SU-DHL-6 (cell line): Measurements from ENCODE around the gene ANKRD27.

Experiments used
- H2AFZ ChIP-seq: fragments of 200-600 bp; sonication (generic); 2 replicates; pipeline ENCODE4 v1.6.1; 2014; ENCODE audit warnings: low read depth, mild to moderate bottlenecking, moderate library complexity, mixed read lengths, antibody characterized with exemption, low read length; ENCODE audit not compliant: severe bottlenecking
- H3F3A ChIP-seq: fragments of 200-600 bp; shearing (Covaris generic); 2 replicates; pipeline ENCODE4 v1.6.0; 2016; ENCODE audit warnings: antibody characterized with exemption, mild to moderate bottlenecking; ENCODE audit not compliant: insufficient read depth
- H3K27ac ChIP-seq: fragments of 200-600 bp; sonication (generic); 2 replicates; pipeline ENCODE4 v1.5.1; 2016; ENCODE audit warnings: low read depth, mild to moderate bottlenecking, low read length, moderate library complexity, mixed read lengths
- H3K27me3 ChIP-seq: fragments of 200-600 bp; sonication (generic), shearing (Covaris generic); 2 replicates; pipeline ENCODE4 v1.6.0; 2014; ENCODE audit warnings: mild to moderate bottlenecking, low read length
- H3K36me3 ChIP-seq: fragments of 200-600 bp; sonication (generic); 2 replicates; pipeline ENCODE4 v1.6.1; 2014; ENCODE audit warnings: mild to moderate bottlenecking, low read length, mixed read lengths
- H3K4me2 ChIP-seq: fragments of 300-600, 200-600 bp; shearing (Covaris generic), sonication (generic); 2 replicates; pipeline ENCODE4 v1.6.0; 2014; ENCODE audit warnings: low read length, low read depth, mild to moderate bottlenecking; ENCODE audit not compliant: poor library complexity, severe bottlenecking
- H3K4me3 ChIP-seq: fragments of 200-600 bp; sonication (generic); 2 replicates; pipeline ENCODE4 v1.5.1; 2014; ENCODE audit warnings: antibody characterized with exemption, low read length, mild to moderate bottlenecking, mixed read lengths; ENCODE audit not compliant: insufficient read depth, poor library complexity, severe bottlenecking
- H3K79me2 ChIP-seq: fragments of 200-600 bp; sonication (generic); 2 replicates; pipeline ENCODE4 v1.6.1; 2014; ENCODE audit warnings: mild to moderate bottlenecking, low read length, moderate library complexity; ENCODE audit not compliant: insufficient read depth
- H3K9ac ChIP-seq: fragments of 200-600 bp; sonication (generic); 2 replicates; pipeline ENCODE4 v1.7.0; 2014; ENCODE audit warnings: mild to moderate bottlenecking, low read length
- H3K9me2 ChIP-seq: fragments of 200-600 bp; sonication (generic); replicated peaks from 2 replicates; pipeline ENCODE4 v1.6.1; 2014; ENCODE audit warnings: low read length; ENCODE audit not compliant: insufficient read depth
- H3K9me3 ChIP-seq: fragments of 200-600 bp; sonication (generic); 2 replicates; pipeline ENCODE4 v1.6.1; 2014; ENCODE audit warnings: low read length, mixed read lengths; ENCODE audit not compliant: insufficient read depth
- H4K20me1 ChIP-seq: fragments of 200-600 bp; sonication (generic); 2 replicates; pipeline ENCODE4 v1.6.1; 2014; ENCODE audit warnings: low read depth, mild to moderate bottlenecking, antibody characterized with exemption, low read length, moderate library complexity, mixed read lengths
- EZH2phosphoT487 ChIP-seq: fragments of 200-600 bp; sonication (generic), shearing (Covaris generic); conservative IDR thresholded peaks from 2 replicates; pipeline ENCODE4 v1.6.1; 2018; ENCODE audit warnings: mild to moderate bottlenecking, antibody characterized with exemption, low read length, moderate library complexity, mixed read lengths
- TF ChIP-seq, protein P1 (sequence below): fragments of 200-600 bp; sonication (generic); IDR thresholded peaks from one replicate; pipeline ENCODE4 v1.5.1; 2017; ENCODE audit warnings: antibody characterized with exemption, mild to moderate bottlenecking, low read length, moderate library complexity; ENCODE audit not compliant: insufficient read depth, poor library complexity, severe bottlenecking

ANKRD27 gene

DNA sequence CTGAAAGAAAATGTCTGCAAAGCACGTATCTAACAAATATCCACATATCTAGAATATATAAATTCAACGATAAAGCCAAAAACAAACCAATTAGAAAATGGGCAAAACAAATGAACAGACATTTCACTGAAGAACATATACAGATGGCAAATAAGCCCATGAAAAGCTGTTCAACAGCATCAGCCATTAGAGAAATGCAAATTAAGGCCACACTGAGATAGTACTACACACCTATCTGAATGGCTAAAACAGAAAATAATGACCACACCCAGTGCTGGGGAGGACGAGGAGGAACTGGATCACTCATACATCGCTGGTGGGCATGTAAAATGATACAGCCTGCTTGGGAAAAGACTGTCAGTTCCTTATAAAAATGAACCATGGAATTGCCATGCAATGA lies 62.0 kb downstream of the ANKRD27 start:
- no peak for TF ChIP-seq EZH2phosphoT487
- TF ChIP-seq, protein P1, sequence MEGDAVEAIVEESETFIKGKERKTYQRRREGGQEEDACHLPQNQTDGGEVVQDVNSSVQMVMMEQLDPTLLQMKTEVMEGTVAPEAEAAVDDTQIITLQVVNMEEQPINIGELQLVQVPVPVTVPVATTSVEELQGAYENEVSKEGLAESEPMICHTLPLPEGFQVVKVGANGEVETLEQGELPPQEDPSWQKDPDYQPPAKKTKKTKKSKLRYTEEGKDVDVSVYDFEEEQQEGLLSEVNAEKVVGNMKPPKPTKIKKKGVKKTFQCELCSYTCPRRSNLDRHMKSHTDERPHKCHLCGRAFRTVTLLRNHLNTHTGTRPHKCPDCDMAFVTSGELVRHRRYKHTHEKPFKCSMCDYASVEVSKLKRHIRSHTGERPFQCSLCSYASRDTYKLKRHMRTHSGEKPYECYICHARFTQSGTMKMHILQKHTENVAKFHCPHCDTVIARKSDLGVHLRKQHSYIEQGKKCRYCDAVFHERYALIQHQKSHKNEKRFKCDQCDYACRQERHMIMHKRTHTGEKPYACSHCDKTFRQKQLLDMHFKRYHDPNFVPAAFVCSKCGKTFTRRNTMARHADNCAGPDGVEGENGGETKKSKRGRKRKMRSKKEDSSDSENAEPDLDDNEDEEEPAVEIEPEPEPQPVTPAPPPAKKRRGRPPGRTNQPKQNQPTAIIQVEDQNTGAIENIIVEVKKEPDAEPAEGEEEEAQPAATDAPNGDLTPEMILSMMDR: no peak
- H3K36me3 ChIP-seq: peaks cover 8% of the 10 kb centered on the region; the same call in 1 of the 2 replicates

DNA sequence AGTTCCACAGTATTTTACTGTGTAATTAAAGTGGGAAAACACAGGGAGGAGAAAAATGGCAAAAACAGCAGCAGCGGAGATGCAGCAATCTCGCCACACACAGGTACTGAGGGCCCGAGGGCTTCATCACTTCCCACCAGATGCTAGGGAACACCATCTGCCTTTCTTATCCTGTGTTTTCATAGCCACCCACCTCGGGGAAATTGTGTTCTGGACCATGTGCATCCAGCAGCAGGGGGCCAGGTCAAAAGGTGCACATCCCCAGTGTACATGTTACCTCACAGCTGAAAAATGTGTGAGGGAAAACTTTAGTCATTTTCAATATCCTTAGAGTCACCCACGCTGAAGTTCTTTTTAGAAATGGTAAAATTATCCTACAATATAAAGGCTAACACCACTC lies 63.8 kb downstream of the ANKRD27 start:
- Histone ChIP-seq H3K27ac (no peak overlapping the region), H3K9me2 (no peaks in the 10 kb centered on the region), H3K4me3 (no peak overlapping the region), H3K9ac (no peak overlapping the region), H3K27me3 (no peaks in the 10 kb centered on the region), H4K20me1 (no peaks in the 10 kb centered on the region), H3F3A (no peaks in the 10 kb centered on the region), H2AFZ (no peak overlapping the region), H3K79me2 (no peaks in the 10 kb centered on the region), H3K4me2 (no peak overlapping the region), H3K9me3 (no peaks in the 10 kb centered on the region), H3K36me3 (peaks cover 5% of the 10 kb centered on the region; the same call in 1 of the 2 replicates)
- TF ChIP-seq EZH2phosphoT487: no peak
- TF ChIP-seq, protein P1: no peak

More for the DNA sequence above, 62.0 kb downstream of the ANKRD27 start:
- Histone ChIP-seq H3K9ac (no peak overlapping the region), H3K79me2 (no peaks in the 10 kb centered on the region), H2AFZ (no peak overlapping the region), H4K20me1 (no peaks in the 10 kb centered on the region), H3K9me3 (no peaks in the 10 kb centered on the region), H3F3A (no peaks in the 10 kb centered on the region), H3K9me2 (no peaks in the 10 kb centered on the region), H3K27me3 (no peaks in the 10 kb centered on the region), H3K4me2 (no peak overlapping the region), H3K4me3 (no peak overlapping the region), H3K27ac (no peak overlapping the region)

DNA sequence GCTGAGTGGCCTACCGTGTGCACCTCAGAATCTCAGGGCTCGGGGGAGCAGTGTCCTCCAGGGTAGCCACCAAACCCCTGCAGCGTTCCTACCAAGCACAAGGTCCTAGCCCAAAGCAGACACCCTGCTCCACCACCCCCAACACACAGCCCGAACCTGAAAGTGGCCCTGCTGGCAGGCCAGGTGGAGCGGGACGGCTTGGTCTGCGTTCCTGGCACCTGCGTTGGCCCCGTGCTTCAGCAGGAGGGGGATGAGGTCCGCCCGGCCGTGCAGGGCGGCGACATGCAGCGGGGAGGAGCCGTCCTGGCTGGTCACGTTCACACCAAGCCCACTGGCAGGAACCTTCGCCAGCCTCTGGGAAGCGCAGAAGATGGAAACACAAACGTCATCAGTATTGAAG lies 67.5 kb downstream of the ANKRD27 start:
- Histone ChIP-seq H3K27ac (no peak overlapping the region), H4K20me1 (no peaks in the 10 kb centered on the region), H3K4me2 (no peak overlapping the region), H3K9me3 (no peaks in the 10 kb centered on the region), H3K4me3 (no peak overlapping the region), H3K79me2 (no peaks in the 10 kb centered on the region), H3K27me3 (no peaks in the 10 kb centered on the region), H3K9ac (no peak overlapping the region), H3F3A (no peaks in the 10 kb centered on the region), H2AFZ (no peak overlapping the region), H3K9me2 (no peaks in the 10 kb centered on the region), H3K36me3 (no peaks in the 10 kb centered on the region)
- TF ChIP-seq, protein P1: no peak
- no peak for TF ChIP-seq EZH2phosphoT487
